PFSK-1 (cell line): Measurements from ENCODE around the gene PIK3R5.

Source experiments
- POLR2AphosphoS5 ChIP-seq: IDR thresholded peaks from 2 replicates; pipeline ENCODE4 v1.6.1; 2012; ENCODE audit warnings: low read depth, mild to moderate bottlenecking, control low read depth, low read length, moderate library complexity
- TF ChIP-seq, protein P1 (sequence below), 2 experiments: IDR thresholded peaks; 2 replicates each; pipeline versions ENCODE4 v1.6.1 to v1.8.0; 2011 to 2012; ENCODE audit warnings: low read depth in 2 of 2, low read length in 2 of 2, control low read depth in 1 of 2, inconsistent platforms in 1 of 2, mild to moderate bottlenecking in 1 of 2, moderate library complexity in 1 of 2; ENCODE audit not compliant: insufficient read depth in 1 of 2

DNA sequence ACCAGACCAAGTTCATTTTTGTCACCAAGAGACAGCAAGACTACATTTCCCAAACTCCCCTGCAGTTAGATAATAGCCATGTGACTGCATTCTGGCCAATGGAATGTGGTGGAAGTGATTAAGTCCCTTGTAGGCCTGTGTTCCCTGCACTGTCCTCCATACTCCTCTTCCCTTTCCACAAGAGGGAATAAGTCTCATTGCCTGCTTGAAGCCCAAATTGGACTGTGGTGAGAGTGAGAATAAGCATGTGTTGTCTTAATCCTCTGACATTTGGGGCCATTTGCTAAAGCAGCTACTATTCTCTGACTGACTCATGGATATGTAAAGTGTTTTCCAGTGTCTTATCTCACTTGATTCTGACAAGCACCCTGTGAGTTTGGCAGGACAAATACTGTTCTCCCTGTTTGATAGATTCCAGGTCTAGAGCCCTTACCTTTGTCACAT is 118.7 kb downstream of the PIK3R5 start:
- no peak for TF ChIP-seq POLR2AphosphoS5
- TF ChIP-seq, protein P1, sequence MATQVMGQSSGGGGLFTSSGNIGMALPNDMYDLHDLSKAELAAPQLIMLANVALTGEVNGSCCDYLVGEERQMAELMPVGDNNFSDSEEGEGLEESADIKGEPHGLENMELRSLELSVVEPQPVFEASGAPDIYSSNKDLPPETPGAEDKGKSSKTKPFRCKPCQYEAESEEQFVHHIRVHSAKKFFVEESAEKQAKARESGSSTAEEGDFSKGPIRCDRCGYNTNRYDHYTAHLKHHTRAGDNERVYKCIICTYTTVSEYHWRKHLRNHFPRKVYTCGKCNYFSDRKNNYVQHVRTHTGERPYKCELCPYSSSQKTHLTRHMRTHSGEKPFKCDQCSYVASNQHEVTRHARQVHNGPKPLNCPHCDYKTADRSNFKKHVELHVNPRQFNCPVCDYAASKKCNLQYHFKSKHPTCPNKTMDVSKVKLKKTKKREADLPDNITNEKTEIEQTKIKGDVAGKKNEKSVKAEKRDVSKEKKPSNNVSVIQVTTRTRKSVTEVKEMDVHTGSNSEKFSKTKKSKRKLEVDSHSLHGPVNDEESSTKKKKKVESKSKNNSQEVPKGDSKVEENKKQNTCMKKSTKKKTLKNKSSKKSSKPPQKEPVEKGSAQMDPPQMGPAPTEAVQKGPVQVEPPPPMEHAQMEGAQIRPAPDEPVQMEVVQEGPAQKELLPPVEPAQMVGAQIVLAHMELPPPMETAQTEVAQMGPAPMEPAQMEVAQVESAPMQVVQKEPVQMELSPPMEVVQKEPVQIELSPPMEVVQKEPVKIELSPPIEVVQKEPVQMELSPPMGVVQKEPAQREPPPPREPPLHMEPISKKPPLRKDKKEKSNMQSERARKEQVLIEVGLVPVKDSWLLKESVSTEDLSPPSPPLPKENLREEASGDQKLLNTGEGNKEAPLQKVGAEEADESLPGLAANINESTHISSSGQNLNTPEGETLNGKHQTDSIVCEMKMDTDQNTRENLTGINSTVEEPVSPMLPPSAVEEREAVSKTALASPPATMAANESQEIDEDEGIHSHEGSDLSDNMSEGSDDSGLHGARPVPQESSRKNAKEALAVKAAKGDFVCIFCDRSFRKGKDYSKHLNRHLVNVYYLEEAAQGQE (IDR thresholded peaks at IDR 0.05; ENCODE audit: insufficient read depth in 1 of 2, low read depth in 2 of 2, low read length in 2 of 2) = no peak
